IgD-negative memory B cell (primary cell): ENCODE measurements around the gene NSUN5. TPM values are rescaled to one million over a fixed set of nuclear protein-coding genes. Genes with fewer than 3 reads are reported as not detected.
"Not testable (repeated sequence)": the region's sequence is repeated elsewhere in the genome, so short reads cannot be mapped to it uniquely, and the experiment has no call there.

Experiments
- H3K27ac Mint-ChIP-seq, 3 donors: one replicate each; pipeline ENCODE4 v1.8.0; 2020 to 2022; ENCODE audit warnings: mild to moderate bottlenecking in 3 of 3, mixed read lengths in 3 of 3, moderate library complexity in 1 of 3
- H3K27me3 Mint-ChIP-seq: one replicate; pipeline ENCODE4 v1.8.0; 2021; ENCODE audit warnings: mixed read lengths
- H3K36me3 Mint-ChIP-seq: one replicate; pipeline ENCODE4 v1.8.0; 2020; ENCODE audit warnings: mild to moderate bottlenecking, mixed read lengths
- H3K4me1 Mint-ChIP-seq, 3 donors: one replicate each; pipeline ENCODE4 v1.8.0; 2020 to 2022; ENCODE audit warnings: mixed read lengths in 3 of 3, mild to moderate bottlenecking in 1 of 3
- H3K4me3 Mint-ChIP-seq, 4 donors: one replicate each; pipeline ENCODE4 v1.8.0; 2020 to 2022; ENCODE audit warnings: mild to moderate bottlenecking in 4 of 4, mixed read lengths in 4 of 4, moderate library complexity in 3 of 4
- H3K9me3 Mint-ChIP-seq, 3 donors: one replicate each; pipeline ENCODE4 v1.8.0; 2020 to 2021; ENCODE audit warnings: mixed read lengths in 3 of 3, mild to moderate bottlenecking in 1 of 3
- polyA plus RNA-seq: library from polyadenylated mRNA; unstranded; fragments of 300-500 nt; fragmentation: Illumina TruSeq; gene quantifications from one replicate; pipeline ENCODE4 v1.2.3, GENCODE V29; 2021

NSUN5 gene
- polyA plus RNA-seq, 1 donor from 2014 or later, result 58.4 TPM

DNA sequence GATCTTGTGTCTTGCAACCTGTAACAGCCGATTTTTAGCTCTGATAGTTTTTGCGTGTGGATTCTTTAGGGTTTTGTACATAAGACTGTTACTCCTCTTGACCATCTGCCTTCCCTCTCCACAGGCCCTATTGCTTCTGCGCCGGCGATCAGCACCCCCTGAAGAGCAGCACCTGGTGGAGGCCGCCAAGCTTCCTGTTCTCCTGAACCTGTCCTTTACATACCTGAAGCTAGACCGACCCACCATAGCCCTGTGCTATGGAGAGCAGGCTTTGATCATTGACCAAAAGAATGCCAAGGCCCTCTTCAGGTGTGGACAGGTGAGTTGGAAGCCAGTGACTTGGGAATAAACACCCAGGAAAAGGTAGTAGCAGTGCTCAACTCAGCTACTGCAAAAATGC, 31.9 kb upstream of the NSUN5 start:
- Mint-ChIP-seq H3K4me1 (peaks cover 0 to 6% (median 3%) of the 10 kb centered on the region in 3 donors), H3K9me3 (peaks cover 0 to 1% (median 0%) of the 10 kb centered on the region in 3 donors), H3K4me3 (no peak overlapping the region), H3K27me3 (peaks cover 5% of the 10 kb centered on the region), H3K36me3 (peaks cover 2% of the 10 kb centered on the region), H3K27ac (no peak overlapping the region)

DNA sequence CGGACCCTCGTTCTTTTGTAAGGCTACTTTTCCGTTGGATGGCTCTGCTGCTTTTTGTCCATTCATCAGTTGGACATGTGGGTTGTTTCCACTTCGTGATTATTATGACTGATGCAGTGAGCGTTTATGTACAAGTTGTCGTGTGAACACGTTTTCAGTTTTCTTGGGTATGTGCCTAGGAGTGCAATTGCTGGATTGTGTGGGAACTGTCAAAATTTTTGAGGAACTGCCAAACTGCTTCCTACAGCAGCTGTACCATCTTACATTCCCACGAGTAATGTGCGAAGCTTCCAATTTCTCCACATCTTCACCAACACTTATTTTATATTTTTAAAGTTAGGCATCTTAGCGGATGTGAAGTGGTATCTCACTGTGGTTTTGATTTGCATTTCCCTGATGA, 29.7 kb upstream of the NSUN5 start:
- Mint-ChIP-seq H3K9me3 (no peaks in the 10 kb centered on the region), H3K27me3 (peaks cover 5% of the 10 kb centered on the region), H3K36me3 (peaks cover 2% of the 10 kb centered on the region), H3K4me3 (no peak overlapping the region), H3K4me1 (peaks cover 0 to 6% (median 3%) of the 10 kb centered on the region in 3 donors), H3K27ac (no peak overlapping the region)

DNA sequence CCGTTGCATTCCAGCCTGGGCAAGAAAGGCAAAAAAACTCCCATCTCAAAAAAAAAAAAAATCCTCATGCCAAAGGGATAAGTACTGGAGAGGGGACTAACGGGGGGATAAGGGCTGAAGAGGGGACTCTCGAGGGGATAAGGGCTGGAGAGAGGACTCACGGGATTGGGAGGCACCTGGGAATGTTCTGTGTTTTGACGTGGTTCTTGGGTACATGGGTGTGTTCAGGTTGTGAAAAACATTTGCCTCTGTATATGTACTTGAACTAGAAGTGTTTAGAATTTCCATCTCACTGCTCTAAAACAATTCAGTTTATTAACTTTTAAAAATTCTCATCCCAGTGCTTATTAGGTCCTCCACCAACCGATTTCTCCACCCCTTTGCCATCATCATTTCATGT, 23.8 kb upstream of the NSUN5 start:
- Mint-ChIP-seq H3K9me3 (no peaks in the 10 kb centered on the region), H3K4me1 (peaks cover 0 to 3% (median 0%) of the 10 kb centered on the region in 3 donors), H3K27ac (no peak overlapping the region), H3K4me3 (no peak overlapping the region), H3K27me3 (peaks cover 1% of the 10 kb centered on the region), H3K36me3 (peaks cover 2% of the 10 kb centered on the region)

DNA sequence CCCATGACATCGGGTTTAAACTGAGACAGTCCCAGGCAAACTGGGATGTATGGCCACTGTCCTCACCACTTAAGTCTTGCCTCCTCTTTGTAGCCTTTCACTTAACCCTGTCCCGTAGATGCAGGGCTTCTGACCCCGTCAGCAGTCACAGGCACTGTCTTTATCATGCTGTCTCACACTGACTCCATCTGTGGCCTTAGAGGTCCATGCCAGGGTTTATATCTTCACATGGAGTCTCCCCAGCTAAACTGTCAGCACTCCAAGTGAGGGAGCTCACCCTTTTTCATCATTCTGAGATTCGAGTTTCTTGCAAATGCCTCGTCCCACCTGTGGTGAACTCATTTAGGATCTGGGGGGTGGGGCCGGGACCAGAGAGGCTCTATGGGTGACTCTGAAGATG, 22.1 kb upstream of the NSUN5 start:
- Mint-ChIP-seq H3K4me1 (peaks cover 0 to 3% (median 0%) of the 10 kb centered on the region in 3 donors), H3K9me3 (no peaks in the 10 kb centered on the region), H3K4me3 (no peak overlapping the region), H3K36me3 (peaks cover 2% of the 10 kb centered on the region), H3K27me3 (peaks cover 1% of the 10 kb centered on the region), H3K27ac (peak overlapping the region in 1 of 3 donors; percentile 39)

DNA sequence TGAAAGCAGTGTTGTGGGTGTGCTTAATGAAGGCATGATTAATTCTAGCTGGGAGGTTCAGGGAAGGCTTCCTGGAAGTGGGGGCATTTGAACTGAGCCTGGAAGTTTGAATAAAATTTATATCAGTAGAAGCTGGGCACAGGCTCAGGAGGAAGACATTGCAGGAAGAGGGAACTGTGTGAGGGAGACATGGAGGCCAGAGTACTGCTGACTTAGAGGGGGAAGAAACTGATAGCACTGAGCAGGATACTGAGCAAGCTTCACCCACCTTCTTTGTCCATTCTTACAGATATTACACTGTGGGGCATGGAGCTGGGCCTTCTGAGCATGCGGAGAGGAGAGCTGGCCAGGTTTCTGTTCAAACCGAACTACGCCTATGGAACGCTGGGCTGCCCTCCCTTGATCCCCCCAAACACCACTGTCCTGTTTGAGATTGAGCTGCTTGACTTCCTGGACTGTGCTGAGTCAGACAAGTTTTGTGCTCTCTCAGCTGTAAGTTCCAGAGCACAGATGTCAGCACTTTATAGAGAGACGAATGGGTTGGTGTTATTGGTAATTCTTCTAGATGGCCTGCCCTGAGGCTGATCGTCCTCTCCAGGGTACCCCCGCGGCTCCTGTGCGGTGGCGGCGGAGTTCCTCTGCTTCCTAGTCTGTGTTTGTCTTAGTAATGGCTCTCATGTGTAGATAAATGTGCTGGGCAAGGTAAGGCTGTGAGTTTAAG, 21.4 kb upstream of the NSUN5 start:
- H3K9me3 Mint-ChIP-seq, result no peaks in the 10 kb centered on the region
- peak overlapping the region in 2 of 3 donors; percentile 23 to 59 for H3K27ac Mint-ChIP-seq
- H3K4me3 Mint-ChIP-seq, result no peak overlapping the region
- peaks cover 2% of the 10 kb centered on the region for H3K36me3 Mint-ChIP-seq
- H3K4me1 Mint-ChIP-seq, result peaks cover 0 to 3% (median 0%) of the 10 kb centered on the region in 3 donors
- H3K27me3 Mint-ChIP-seq, result peaks cover 1% of the 10 kb centered on the region

DNA sequence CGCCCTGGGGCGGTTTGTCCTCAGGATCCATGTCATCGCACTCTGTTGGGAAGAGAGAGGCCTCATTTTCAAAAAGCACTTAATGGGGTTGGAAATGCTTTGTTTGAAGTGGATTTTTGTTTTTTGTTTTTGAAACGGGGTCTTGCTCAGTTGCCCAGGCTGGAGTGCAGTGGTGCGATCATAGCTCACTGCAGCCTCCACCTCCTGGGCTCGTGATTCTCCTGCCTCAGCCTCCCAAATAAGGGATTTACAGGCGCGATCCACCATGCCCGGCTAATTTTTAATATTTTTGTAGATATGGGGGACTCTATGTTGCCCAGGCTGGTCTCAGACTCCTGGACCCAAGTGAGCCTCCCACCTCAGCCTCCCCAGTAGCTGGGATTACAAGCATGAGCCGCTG, 20.1 kb upstream of the NSUN5 start:
- H3K4me3 Mint-ChIP-seq, result no peak overlapping the region
- H3K4me1 Mint-ChIP-seq, result peaks cover 0 to 3% (median 2%) of the 10 kb centered on the region in 3 donors
- H3K27ac Mint-ChIP-seq, result peak overlapping the region in 1 of 3 donors; percentile 23
- peaks cover 2% of the 10 kb centered on the region for H3K36me3 Mint-ChIP-seq
- peaks cover 1% of the 10 kb centered on the region for H3K27me3 Mint-ChIP-seq
- no peaks in the 10 kb centered on the region for H3K9me3 Mint-ChIP-seq

DNA sequence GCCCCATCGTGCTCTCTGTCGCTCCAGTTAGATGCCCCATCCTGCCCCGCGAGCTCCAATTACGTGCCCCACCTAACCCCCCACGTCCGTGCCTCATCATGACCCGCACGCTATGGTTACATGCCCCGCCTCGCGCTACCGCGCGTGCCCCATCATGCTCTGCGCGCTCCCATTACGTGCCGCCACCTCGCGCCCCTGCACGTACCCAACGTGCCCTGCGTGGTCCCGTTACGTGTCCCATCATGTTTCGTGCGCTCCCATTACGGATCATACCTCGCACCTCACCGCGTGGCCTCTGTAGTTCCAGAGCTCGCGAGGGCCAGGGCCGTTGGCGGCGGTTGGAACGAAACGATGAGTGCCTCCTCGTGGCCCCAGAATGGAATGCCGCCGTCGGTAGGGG, 19.3 kb upstream of the NSUN5 start, which contains the start of the genes FKBP6 and TRIM50:
Gene FKBP6, plus strand, starts transcription at position 240 of the 400 bp plus-strand sequence. CDS start 268 bp downstream, outside the sequence.
Gene TRIM50, minus strand, starts transcription at position 161 of the 400 bp plus-strand sequence. CDS start 3,295 bp downstream, outside the sequence.
- H3K9me3 Mint-ChIP-seq, H3K27me3 Mint-ChIP-seq, H3K36me3 Mint-ChIP-seq, H3K4me1 Mint-ChIP-seq: not testable (repeated sequence)
- Mint-ChIP-seq H3K27ac (peak within 1 kb of the TSS in 1 of 3 donors; percentile 23), H3K4me3 (peak within 1 kb of the TSS in 1 of 4 donors; percentile 10)

DNA sequence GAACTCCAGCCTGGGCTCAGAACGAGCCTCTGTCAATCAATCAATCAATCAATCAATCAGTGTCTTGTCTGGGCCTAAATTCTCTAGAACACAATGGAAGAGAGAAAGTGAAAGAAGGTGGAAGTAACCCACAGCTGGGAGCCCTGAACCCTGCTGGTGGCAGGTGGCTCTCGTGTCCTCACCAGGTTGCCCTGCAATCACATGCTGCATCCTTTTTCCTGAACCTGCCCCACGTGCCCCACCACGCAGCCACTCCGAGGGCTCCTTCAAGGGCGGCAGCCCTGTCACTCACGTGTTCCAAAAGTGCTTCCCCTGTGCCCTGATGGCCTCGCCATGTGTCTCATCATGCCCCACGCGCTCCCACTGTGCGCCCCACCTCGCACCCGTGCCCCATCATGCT, 18.8 kb upstream of the NSUN5 start:
- H3K4me3 Mint-ChIP-seq, result peak overlapping the region in 1 of 4 donors; percentile 10
- not testable (repeated sequence) for H3K36me3 Mint-ChIP-seq, H3K27ac Mint-ChIP-seq, H3K27me3 Mint-ChIP-seq, H3K9me3 Mint-ChIP-seq, H3K4me1 Mint-ChIP-seq

DNA sequence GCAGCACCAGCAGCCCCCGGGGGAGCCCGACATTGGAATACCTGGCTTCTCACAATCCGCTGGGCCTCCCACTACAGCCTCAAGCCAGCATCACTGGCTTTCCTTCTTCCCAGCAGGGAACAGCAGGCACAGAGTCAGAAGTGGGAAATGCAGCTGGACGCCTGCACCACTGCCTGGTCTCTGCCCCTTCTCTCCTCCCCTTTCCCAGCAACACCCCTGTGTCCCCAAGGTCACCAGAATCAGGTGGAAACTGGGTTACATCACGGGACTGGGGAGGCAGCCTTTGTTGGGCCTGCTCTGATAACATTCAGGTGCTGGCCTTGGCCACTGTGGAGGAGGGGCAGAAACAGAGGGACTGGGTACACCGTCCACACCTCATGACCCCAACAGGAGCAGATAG, 16.8 kb upstream of the NSUN5 start:
- H3K4me3 Mint-ChIP-seq, H3K27ac Mint-ChIP-seq, H3K27me3 Mint-ChIP-seq, H3K4me1 Mint-ChIP-seq, H3K36me3 Mint-ChIP-seq, H3K9me3 Mint-ChIP-seq: not testable (repeated sequence)

DNA sequence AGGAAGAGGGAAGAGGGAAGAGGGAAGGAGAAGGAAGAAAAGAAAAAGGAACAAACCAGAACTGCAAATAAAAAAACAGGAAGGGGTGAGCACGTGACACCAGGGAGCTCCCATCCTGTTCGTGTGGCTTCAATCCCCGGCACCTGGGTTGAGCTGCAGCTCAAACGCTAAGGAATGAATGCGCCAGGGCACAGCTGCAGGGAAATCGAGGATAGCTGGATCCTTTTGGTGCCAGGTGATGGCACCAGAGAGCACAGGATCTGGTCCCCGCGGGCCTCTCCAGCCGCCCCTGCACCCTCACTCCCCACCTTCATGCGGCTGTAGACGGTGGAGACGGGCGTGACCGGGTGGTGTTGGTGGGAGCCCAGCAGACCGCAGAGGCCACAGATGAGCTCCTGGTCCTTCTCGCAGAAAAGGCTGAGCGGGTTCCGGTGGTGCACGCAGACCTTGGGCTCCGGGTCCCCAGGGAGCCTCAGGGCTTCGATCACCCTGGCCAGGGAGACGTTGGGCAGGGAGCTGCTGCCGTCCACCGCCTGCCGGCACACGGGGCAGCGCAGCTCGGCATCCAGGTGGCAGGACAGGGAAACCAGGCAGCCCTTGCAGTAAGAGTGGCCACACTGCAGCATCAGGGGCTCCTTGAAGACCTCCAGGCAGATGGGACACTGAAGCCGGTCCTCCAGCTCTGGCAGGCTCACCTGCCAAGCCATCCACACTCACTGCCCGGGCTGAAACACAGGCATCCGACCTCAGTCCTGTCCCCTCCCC, 15.6 kb upstream of the NSUN5 start:
- H3K27me3 Mint-ChIP-seq, H3K9me3 Mint-ChIP-seq, H3K4me1 Mint-ChIP-seq, H3K36me3 Mint-ChIP-seq, H3K27ac Mint-ChIP-seq: not testable (repeated sequence)
- peak overlapping the region in 3 of 4 donors; percentile 63 to 89 (median 87) for H3K4me3 Mint-ChIP-seq

DNA sequence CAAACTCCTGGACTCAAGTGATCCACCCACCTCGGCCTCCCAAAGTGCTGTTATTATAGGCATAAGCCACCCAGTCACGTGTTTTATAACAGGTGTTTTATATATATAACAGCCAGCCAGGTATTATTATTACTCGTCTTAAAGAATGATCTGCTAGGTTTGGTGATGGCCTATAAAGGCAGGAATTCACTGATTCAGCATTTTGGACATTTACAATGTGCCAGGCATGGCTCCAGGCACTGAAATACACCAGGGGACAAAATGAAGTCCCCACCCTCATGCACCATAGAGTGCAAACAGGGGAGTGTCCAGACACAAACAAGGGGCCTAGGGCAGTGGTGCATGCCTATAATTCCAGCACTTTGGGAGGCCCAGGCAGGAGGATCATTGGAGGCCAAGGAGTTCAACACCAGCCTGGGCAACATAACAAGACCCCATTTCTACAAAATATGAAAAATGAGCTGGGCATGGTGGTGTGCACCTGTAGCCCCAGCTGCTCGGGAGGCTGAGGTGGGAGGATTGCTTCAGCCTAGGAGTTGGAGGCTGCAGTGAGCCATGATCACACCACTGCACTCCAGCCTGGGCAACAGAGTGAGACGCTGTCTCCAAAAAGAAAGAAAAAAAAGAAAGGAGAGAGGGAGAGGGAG, 14.9 kb upstream of the NSUN5 start:
- not testable (repeated sequence) for H3K9me3 Mint-ChIP-seq, H3K27me3 Mint-ChIP-seq, H3K36me3 Mint-ChIP-seq, H3K27ac Mint-ChIP-seq, H3K4me1 Mint-ChIP-seq
- H3K4me3 Mint-ChIP-seq, result peak overlapping the region in 3 of 4 donors; percentile 63 to 89 (median 87)

DNA sequence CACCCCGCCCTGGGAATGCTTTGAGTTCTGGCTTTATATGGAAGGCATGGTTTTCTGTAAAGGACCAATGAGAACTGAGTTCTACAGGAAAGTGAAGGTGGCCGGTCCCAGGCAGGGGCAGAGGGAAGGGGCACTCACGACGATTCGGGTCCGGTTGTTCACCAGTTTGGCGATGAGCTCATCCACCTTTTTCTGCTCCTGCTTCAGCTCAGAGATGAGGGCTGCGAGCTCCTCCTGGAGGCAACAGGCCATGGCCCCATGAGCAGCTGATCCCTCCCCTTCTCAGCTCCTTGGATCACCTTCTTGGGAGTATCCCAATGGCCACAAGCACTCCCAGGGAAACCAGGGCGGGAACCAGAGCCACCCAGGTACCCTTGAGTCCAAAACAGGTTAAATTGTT, 11.4 kb upstream of the NSUN5 start:
- H3K27ac Mint-ChIP-seq, H3K4me3 Mint-ChIP-seq, H3K27me3 Mint-ChIP-seq, H3K36me3 Mint-ChIP-seq, H3K4me1 Mint-ChIP-seq, H3K9me3 Mint-ChIP-seq: not testable (repeated sequence)

DNA sequence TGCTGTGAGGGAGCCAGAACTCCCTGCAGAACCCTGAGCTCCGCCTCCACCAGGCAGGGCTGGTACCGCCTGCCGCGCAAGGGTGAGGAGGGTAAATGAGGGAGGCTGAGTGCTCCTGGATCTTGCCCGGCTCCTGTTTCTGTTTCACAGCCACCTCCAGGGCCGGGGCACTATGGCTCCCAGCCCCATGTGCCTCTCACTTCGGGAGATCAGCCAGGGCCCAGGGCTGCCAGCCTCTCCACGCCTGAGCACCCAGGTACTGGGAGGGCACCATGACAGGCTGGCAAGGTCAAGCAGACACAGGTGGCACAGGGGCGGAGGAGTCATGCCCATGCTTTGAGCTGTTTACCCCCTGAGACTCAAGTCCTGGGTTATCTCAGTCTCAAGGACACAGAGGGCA, 10.9 kb upstream of the NSUN5 start:
- H3K27ac Mint-ChIP-seq, H3K4me3 Mint-ChIP-seq, H3K9me3 Mint-ChIP-seq, H3K27me3 Mint-ChIP-seq, H3K36me3 Mint-ChIP-seq, H3K4me1 Mint-ChIP-seq: not testable (repeated sequence)

DNA sequence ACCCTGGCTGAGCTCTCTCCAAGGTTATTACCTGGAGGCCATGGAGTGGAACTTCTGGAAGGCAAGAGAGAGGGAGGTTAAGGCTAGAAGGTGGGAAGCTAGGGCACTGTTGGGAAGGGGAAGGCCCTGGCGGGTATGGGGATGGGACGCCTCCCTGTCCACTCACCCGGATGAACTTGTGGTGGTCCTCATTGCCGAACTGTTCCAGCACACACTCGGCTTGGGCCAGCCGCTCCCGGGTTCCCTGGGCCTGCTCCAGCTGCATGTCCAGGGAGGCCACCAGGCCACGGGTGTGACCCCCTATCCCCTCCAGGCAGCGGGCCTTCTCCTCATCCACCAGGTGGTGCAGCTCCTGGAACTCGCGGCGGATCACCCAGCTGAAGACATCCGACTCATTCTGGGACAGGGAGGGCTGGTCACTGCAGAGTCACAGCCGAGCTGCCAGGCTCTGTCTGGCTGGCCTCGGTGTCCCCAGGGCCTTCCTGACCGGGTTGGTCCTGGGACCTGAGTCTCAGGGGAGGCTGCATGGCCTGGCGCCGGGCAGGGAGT, 10.1 kb upstream of the NSUN5 start:
- H3K27me3 Mint-ChIP-seq, H3K27ac Mint-ChIP-seq, H3K9me3 Mint-ChIP-seq, H3K36me3 Mint-ChIP-seq, H3K4me1 Mint-ChIP-seq, H3K4me3 Mint-ChIP-seq: not testable (repeated sequence)

DNA sequence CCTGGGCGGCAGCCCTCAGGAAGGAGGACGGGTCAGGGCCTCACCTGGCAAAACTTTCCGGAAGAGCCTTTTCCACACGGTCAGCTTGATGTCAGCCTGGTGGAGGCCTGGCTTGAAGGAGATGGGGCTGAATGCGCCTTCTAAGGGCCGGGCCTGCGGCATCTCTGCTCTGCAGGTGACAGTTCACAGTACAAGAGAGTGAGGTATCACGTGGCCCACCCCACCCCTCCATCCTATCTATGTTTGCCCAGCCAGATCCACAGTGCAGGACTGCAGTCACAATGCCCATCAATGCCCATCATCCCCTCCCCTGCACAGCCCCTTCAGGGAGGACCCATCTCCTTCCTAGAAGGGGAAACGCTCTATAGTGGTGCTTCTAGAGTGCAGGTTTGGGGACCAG, 7.9 kb upstream of the NSUN5 start:
- Mint-ChIP-seq H3K27ac (no peak overlapping the region), H3K9me3 (no peaks in the 10 kb centered on the region), H3K4me1 (no peaks in the 10 kb centered on the region), H3K4me3 (no peak overlapping the region), H3K27me3 (no peaks in the 10 kb centered on the region), H3K36me3 (no peaks in the 10 kb centered on the region)
